ENCODE results near the gene HAT1. TPM values are rescaled to one million over a fixed set of nuclear protein-coding genes. Genes with fewer than 3 reads are reported as not detected.
A peak's percentile ranks its signal among the peaks of the same experiment; 100 is the strongest.
"Not testable (repeated sequence)": the region's sequence is repeated elsewhere in the genome, so short reads cannot be mapped to it uniquely, and the experiment has no call there.

Gene HAT1
- polyA plus RNA-seq, 3 donors: 69.9 to 79.4 (median 79.1) TPM

DNA sequence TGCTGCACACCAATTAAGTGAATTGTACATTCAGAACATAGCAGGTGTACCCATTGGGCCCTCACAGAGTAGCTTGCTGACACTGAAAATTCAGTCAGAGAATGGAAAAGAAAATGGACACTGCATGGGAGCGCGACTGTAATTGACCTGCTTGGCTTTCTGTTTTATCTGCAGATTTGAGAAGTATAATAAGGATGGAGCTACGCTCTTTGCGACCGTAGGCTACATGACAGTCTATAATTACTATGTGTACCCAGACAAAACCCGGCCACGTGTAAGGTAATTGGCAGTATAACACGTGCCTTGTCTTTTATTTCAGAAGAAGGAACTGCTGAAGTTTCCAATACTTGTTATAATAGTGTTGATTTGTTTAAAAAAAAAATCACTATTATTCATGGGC is 44.0 kb downstream of the HAT1 start:
- no peak for DNase-seq (ENCODE audit: low read depth in 3 of 3, low spot score in 2 of 3)

DNA sequence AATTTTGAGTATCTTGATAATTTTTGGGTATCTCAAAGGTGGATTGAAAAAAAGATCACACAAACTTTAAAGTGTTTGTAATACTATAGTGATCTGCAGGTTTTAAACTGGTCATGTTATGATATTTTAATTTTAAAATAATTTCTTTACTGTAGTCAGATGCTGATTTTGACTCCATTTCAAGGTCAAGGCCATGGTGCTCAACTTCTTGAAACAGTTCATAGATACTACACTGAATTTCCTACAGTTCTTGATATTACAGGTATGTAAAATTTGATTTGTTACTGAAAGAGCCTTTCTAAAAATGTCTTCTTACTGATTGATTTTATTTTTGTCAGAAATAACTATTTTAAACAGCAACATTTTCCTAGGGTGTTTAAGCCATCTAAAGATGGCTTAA is 44.4 kb downstream of the HAT1 start:
- no peak for DNase-seq (ENCODE audit: low read depth in 3 of 3, low spot score in 2 of 3)

DNA sequence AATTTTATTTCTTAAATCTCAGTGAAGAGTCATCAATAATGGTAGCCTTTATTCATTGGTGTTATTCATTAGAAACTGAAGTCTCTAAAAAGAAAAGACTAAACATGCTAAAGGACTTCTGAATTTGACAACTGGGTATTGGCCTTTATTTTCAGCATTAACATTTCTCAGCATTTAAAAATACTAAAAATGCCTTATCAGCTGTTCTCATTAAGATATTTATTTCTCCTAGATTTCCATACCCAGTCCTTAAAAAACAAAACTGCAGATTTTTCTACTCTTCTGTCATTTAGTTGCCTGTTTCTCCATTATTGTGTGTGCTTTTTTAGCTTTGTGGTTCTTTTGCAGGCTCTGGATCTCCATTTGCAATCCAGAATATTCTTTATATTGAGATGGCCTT is 46.2 kb downstream of the HAT1 start:
- no peak for DNase-seq (ENCODE audit: low read depth in 3 of 3, low spot score in 2 of 3)

DNA sequence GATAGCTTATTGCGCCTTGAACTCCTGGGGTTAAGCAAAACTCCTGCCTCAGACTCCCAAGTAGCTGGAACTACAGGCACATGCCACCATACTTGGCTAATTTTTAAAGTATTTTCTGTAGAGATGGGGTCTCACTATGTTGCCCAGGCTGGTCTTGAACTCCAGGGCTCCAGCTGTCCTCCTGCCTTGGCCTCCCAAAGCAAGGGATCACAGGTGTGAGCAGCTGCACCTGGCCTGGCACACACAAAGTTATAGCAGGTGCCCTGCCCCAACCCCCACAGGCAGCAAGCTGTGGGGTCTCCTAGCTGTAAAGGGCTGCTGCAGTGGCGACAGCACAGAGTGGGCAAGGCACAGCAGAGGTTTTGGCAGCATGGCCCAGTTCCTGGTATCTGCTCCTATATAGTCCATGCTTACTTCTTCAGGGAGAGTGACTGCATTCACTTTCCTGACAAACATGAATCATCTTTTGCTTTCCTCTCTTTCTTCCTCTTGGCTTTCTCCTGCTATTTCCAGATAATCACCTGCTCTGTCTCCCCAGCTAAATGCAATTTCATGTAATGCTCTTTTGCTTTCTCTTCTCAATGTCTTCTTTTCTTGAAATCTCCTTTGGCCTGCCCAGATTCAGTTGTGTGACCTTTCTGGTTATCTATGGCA is 50.2 kb downstream of the HAT1 start:
- no peak for DNase-seq (ENCODE audit: low read depth in 3 of 3, low spot score in 2 of 3)

DNA sequence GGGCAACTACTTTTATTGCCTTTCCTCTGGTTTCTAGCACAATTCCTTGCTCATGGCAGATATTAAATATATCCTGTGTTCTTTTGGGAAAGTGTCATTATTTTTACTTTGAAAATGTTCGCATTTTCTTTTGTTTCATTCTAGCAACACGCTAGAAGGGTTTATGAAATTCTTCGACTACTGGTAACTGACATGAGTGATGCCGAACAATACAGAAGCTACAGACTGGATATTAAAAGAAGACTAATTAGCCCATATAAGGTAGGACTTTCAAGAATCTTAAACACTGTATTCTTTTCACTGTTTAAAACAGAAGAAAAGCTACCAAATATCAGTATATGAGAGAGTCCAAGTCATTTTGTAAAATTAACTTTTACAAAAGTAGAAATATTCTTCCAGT is 56.8 kb downstream of the HAT1 start:
- no peak for DNase-seq (ENCODE audit: low read depth in 3 of 3, low spot score in 2 of 3)

DNA sequence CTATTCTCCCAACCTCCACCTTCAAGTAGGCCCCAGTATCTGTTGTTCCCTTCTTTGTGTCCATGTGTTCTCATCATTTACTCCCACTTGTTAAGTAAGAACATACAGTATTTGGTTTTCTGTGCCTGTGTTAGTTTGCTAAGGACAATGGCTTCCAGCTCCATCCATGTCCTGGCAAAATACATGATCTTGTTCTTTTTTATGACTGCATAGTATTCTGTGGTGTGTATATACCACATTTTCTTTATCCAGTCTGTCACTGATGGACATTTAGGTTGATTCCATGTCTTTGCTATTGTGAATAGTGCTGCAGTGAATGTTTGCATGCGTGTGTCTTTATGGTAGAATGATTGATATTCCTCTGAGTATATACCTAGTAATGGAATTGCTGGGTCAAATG is 61.7 kb downstream of the HAT1 start:
- DNase-seq (ENCODE audit: low read depth in 3 of 3, low spot score in 2 of 3): not testable (repeated sequence)

DNA sequence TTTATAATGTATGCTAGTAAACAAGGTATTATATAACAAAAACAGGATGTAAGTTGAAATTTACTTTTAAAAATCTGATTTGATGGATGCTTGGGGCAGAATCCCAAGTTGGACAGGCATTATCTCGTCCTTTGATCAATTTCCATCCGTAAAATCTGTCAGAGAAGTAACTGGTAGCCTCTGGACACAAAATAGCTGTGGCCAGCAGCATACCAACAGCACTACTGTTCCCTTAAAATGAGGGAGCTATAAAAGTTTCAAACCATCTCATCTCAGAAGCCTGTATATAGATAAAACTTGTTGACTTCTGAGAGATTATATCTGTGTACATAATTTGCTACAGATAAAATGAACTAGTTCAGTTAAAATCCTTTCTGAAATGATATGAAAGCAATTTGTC is 62.8 kb downstream of the HAT1 start:
- DNase-seq (ENCODE audit: low read depth in 3 of 3, low spot score in 2 of 3): no peak

DNA sequence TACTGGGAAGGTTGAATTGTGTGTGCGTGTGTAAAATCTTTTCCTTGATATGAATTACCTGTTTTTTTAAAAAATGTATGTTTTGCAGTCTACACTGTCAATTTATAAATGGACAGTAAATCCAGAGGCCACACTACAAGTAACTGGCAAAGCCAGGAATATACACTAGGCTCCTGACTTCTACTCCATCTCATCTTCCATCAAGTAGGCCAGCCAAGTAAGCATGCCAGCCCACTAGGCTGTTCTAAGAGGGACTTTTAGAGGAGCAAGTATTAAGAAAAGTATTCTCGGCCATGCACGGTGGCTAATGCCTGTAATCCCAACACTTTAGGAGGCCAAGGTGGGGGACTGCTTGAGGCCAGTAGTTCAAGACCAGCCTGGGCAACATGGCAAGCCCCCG is 64.5 kb downstream of the HAT1 start:
- DNase-seq (ENCODE audit: low read depth in 3 of 3, low spot score in 2 of 3): no peak

DNA sequence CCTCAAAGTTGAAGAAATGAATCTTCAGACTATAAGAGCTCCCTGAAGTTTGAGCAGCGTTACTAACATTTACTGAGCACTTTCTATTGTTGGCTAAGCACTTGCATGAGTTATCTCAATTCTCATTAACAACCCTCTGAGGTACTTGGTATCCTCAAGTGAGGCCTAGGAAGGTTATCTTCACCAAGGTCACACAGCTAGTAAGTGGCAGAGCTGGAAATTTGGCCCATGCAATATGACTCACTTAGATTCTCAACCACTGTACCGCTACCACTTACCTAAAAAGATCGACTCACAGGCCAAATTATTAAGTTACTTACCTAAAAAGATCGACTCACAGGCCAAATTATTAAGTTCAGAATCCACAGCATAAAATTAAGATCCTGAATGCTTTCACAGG is 68.8 kb downstream of the HAT1 start:
- DNase-seq (ENCODE audit: low read depth in 3 of 3, low spot score in 2 of 3): no peak

DNA sequence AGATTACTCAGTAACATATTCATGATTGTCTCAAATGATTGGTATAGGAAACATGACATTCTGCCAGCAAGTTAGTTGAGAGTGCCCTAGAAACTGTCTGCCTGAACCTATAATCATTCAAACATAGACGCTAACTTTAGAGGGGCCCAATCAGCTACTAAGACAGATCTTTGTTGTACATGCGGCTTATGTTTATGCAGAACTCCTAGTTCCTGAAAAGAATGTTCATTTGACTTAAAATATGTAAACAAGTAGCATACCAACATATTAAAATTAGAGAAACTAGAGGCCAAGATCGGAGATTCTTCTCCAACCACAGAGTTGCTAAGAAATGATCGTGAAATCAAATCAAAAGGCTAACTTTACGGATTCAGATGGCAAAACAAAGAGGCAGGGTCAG is 73.3 kb downstream of the HAT1 start:
- no peak for DNase-seq (ENCODE audit: low read depth in 3 of 3, low spot score in 2 of 3)

DNA sequence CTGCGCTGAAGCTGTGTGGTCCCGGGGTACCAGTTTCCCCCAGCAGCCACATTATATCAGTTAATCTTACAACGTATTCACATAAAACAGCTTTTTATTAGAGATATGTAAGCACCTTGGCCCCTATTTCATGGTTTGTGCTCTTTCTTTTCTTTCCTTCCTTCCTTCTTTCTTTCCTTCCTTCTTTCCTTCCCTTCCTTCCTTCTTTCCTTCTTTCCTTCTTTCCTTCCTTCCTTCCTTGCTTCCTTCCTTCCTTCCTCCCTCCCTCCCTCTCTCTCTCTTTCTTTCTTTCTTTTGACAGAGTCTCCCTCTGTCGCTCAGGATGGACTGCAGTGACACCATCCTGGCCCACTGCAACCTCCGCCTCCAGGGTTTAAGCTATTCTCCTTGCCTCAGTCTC is 73.8 kb downstream of the HAT1 start:
- DNase-seq (ENCODE audit: low read depth in 3 of 3, low spot score in 2 of 3): no peak

DNA sequence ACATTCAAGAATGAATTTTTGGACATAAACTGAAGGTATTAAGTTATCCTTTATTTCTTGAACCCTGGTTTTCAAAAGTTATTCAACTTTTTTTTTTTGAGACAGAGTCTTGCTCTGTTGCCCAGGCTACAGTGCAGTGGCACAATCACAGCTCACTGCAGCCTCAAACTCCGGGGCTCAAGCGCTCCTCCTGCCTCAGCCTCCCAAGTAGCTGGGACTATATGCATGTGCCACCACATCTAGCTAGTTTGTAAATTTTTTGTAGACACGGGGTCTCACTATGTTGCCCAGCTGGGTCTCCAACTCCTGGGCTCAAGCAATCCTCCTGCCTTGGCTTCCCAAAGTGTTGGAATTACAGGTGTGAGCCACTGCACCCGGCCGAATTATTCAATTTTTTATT is 74.8 kb downstream of the HAT1 start:
- DNase-seq (ENCODE audit: low read depth in 3 of 3, low spot score in 2 of 3): not testable (repeated sequence)

DNA sequence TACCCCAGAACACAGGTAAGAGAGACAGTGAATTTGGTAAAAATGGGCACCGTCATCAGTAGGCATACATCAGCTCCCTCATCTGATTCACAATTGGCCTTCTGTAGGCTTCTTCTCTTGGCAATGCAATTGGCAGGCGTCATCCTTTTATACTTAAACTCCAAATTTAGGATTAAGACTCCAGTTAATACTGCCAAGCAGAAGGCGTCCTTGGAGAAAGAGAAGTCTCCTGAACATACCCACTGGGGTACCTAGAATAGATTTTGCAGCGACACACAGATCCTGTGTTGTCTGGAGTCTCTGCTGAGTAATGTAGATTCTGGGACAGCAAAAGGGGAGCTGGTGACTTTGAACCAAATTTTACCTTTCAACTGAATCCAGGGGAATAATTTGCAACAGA is 76.9 kb downstream of the HAT1 start:
- no peak for DNase-seq (ENCODE audit: low read depth in 3 of 3, low spot score in 2 of 3)

DNA sequence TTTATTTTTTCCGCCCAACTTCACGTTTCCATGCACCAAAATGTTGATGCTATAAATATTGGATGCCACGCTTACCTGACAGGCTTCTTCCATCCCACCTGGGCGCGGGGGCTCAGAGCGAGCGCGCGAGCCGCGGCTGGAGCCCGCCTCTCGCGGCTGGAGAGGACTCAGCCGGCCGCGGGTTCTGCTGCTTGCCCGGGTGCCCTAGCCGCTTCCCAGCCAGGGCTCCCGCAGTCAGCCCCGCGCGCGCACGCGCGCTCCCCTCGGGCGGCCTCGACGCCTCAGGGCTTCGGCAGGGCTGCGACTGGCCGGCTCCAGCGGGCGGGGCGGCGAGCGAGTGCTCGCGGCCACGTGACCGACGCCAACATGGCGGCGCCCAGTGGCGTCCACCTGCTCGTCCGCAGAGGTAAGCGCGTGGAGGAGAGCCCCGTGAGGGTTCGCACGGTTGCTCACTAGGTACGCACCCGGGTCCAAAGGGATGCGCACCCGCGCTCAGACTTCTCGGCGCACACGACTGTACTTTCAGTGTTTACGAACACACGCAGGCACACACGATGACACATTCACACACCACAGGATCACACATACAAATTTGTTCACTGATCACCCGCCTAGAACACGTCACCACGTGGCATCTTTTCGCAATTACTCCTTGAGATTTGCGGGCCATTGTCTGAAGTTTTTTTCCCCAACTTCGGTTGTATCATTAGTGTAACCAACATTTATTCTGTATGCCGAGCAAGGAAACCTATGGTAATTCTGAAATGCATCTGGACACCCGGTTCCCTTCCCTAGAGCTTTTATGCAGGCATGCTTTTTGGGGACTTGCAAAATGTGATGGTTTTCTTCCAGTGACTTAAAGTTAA is 77.6 kb downstream of the HAT1 start, which contains the start of gene METAP1D:
METAP1D (plus strand) TSS at position 350 of the 866 bp plus-strand sequence; CDS start at position 367, 17 bp downstream.
- DNase-seq (ENCODE audit: low read depth in 3 of 3, low spot score in 2 of 3): peak; percentile 63 to 86 (median 75)

DNA sequence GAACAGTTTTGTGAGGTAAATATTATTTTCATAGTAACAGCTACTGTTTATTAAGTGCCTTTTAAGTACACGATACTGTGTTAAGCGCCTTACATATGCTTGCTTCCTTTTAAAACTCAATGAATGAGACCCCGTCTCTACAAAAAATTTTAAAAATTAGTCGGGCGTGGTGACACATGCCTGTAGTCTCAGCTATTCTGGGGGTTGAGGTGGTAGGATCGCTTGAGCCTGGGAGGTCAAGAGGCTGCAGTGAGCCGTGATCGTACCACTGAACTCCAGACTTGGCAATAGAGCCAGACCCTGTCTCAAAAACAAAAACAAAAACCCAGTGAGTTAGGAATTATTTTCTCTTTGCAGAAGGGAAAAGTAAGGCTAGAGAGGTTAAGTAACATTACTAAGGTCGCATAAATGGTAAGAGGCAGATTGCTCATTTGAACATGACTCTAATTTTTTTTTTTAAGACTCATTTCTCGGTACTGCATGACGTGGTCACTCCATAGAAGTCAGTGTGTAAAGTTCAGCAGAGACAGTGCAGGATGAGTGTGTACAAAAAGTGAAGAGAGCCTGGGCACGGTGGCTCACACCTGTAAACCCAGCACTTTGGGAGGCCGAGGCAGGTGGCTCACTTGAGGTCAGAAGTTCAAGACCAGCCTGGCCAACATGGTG is 78.6 kb downstream of the HAT1 start:
- DNase-seq (ENCODE audit: low read depth in 3 of 3, low spot score in 2 of 3): no peak

DNA sequence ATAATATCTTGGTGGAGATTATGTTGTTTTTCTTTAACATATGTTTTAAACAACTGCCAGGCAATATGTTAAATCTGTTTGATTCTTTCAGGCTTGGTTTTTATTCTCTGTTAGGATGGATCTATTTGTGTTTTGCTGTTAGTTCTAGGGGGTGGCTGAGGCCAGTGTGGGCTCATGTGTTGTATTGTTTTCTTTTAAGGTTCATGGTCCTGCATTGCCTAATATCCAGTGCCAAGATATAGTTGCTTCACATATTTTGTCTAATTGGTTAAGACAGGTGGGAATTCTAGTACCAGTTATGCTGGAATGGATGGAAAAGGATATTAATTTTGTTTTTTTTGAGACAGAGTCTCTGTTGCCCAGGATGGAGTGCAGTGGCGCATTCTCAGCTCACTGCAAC is 85.1 kb downstream of the HAT1 start:
- no peak for DNase-seq (ENCODE audit: low read depth in 3 of 3, low spot score in 2 of 3)

DNA sequence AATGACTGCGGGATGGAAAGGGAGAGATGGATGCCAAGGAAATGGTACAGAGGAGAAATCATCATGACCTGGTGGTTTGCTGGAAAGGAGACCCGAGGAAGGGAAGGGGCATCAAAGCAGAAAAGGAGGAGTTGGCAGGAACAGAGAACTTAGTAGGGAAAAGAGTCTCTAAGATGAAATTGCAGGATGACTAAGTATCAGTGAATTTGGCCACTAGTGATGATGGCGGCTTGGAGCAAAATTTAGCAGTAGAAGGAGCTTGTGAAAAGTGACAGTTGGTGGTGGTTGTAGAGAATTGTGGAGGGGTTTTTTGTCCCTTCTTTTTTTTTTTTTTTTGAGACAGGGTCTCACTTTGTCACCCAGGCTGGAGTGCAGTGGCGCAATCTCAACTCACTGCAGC is 87.6 kb downstream of the HAT1 start:
- no peak for DNase-seq (ENCODE audit: low read depth in 3 of 3, low spot score in 2 of 3)

DNA sequence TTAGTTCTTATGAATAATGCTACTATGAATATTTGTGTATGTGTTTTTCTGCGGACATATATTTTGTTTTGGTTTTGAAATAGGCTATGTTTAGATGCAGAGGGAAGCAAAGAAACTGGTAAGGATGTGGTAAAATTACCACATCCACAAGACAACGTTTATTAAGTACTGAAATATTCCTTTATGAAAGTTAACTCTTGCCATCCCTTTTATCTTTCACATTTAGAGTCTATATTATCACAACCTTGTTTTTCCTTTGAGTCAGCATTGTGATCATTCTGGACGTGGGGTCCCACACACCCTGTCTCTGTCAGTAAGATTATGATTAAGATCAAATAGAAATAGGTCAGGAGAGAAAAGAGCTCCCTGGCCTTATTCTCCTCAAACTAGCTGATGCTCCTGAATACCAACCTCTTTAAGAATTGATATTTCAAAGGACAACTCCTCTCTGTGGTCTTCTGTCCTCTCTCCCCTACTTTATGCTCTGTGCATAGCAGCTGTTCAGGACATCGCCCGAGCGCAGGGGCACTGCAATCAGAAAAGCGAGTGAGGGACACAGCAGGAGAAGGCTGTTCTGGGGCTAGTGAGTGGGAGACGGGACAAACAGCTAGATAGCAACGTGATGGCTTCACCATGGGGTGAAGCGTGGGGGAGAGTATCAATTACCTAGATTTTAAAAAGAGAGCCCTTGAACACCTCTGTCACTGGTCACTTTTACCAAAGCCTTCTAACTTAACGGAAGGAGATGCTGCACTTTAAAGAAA is 89.7 kb downstream of the HAT1 start:
- no peak for DNase-seq (ENCODE audit: low read depth in 3 of 3, low spot score in 2 of 3)

DNA sequence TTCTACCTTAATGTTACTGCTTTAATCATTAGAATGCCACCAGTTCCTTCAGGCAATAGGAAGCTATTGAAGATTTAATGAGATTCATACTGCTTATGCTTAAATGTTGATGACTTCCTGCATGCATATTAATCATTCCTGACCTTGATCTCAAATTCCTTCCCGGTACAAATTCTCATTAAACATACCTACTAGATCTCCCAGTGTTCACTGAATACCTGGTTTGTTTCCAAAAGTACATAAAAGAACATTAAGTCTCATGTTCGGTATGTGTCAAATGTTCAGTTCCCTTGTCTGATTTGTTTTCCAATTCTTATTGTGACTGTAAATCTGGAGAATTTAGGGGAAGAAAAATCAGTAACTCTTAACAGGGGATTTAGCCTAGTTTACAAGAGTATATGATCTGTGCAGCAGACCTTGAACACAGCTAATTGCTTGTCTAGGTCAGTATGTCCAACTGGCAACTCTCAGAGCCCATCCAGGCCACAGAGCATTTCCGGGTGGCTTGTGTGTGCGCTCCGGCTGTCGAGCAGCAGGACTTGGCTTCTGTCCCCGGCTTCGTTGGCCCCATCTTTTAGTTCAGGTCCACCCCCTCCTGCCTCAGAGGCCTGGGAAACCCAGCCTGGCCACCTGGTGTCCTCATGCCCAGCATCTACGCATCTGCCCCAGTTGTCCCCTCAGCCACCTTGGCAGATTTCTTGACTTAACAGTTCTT is 90.6 kb downstream of the HAT1 start:
- DNase-seq (ENCODE audit: low read depth in 3 of 3, low spot score in 2 of 3): no peak

DNA sequence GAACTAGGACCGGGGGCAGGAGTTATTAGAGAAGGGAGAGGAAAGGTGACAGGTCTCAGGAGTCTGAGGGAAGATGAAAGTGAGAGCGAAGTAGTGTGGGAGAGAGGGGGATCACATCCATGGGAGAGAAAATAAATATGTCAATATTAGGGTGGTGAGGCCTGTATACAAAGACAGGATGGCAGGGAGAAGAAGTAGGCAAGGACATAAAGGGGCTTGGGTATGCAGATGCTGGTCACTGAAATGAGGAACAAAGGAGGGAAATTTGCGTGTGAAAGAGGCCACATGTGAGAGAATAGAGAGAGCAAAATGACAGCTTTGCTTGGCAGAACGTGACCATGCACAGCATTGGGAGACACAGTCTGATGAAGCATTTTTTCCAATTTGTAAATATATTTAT is 91.1 kb downstream of the HAT1 start:
- DNase-seq (ENCODE audit: low read depth in 3 of 3, low spot score in 2 of 3): no peak
